HUES6 (cell line): ENCODE data around the gene BCL10.

Source experiments
- H3K27ac ChIP-seq: 2 replicates; pipeline ENCODE4 v1.7.0; 2013; ENCODE audit warnings: low read depth, mild to moderate bottlenecking, low read length, inconsistent platforms
- H3K27me3 ChIP-seq: 2 replicates; pipeline ENCODE4 v1.6.1; 2013; ENCODE audit warnings: low read length; ENCODE audit not compliant: control insufficient read depth, insufficient read depth
- H3K36me3 ChIP-seq: 2 replicates; pipeline ENCODE4 v1.6.1; 2013; ENCODE audit warnings: low read length; ENCODE audit not compliant: control insufficient read depth, insufficient read depth
- H3K4me1 ChIP-seq: 2 replicates; pipeline ENCODE4 v1.6.1; 2013; ENCODE audit warnings: low read length; ENCODE audit not compliant: control insufficient read depth, insufficient read depth
- H3K4me3 ChIP-seq: 2 replicates; pipeline ENCODE4 v1.5.1; 2013; ENCODE audit warnings: low read depth, low read length
- H3K9ac ChIP-seq: one replicate; pipeline ENCODE4 v1.6.1; 2013; ENCODE audit warnings: mild to moderate bottlenecking, low read length
- H3K9me3 ChIP-seq: 2 replicates; pipeline ENCODE4 v1.6.1; 2013; ENCODE audit warnings: low read depth, low read length; ENCODE audit not compliant: control insufficient read depth, insufficient read depth

The BCL10 gene

GRCh38 chr1:85316321-85316720 is 39.9 kb upstream of the BCL10 start:
- H3K9me3 ChIP-seq = no peaks in the 10 kb centered on the region
- no peaks in the 10 kb centered on the region for H3K27me3 ChIP-seq
- H3K36me3 ChIP-seq = no peaks in the 10 kb centered on the region
- H3K27ac ChIP-seq = no peak overlapping the region
- H3K4me3 ChIP-seq = no peak overlapping the region
- no peak overlapping the region for H3K9ac ChIP-seq
- peaks cover 12% of the 10 kb centered on the region; the same call in 1 of the 2 replicates for H3K4me1 ChIP-seq

GRCh38 chr1:85315789-85316188 is 39.4 kb upstream of the BCL10 start:
- H3K36me3 ChIP-seq = no peaks in the 10 kb centered on the region
- H3K4me3 ChIP-seq = no peak overlapping the region
- H3K9me3 ChIP-seq = no peaks in the 10 kb centered on the region
- H3K9ac ChIP-seq = no peak overlapping the region
- no peak overlapping the region for H3K27ac ChIP-seq
- peaks cover 12% of the 10 kb centered on the region; the same call in 1 of the 2 replicates for H3K4me1 ChIP-seq
- H3K27me3 ChIP-seq = no peaks in the 10 kb centered on the region

GRCh38 chr1:85314726-85315125 is 38.3 kb upstream of the BCL10 start:
- H3K9me3 ChIP-seq = no peaks in the 10 kb centered on the region
- H3K9ac ChIP-seq = no peak overlapping the region
- H3K36me3 ChIP-seq = no peaks in the 10 kb centered on the region
- H3K27ac ChIP-seq = no peak overlapping the region
- H3K4me1 ChIP-seq = peaks cover 7% of the 10 kb centered on the region; the same call in 1 of the 2 replicates
- H3K27me3 ChIP-seq = no peaks in the 10 kb centered on the region
- no peak overlapping the region for H3K4me3 ChIP-seq

GRCh38 chr1:85313888-85314696 is 37.7 kb upstream of the BCL10 start:
- Histone ChIP-seq H3K4me3 (no peak overlapping the region), H3K27me3 (no peaks in the 10 kb centered on the region), H3K9ac (no peak overlapping the region), H3K4me1 (peaks cover 7% of the 10 kb centered on the region; the same call in 1 of the 2 replicates), H3K9me3 (no peaks in the 10 kb centered on the region), H3K27ac (no peak overlapping the region), H3K36me3 (no peaks in the 10 kb centered on the region)

- Histone ChIP-seq H3K9me3 (no peaks in the 10 kb centered on the region), H3K9ac (no peak overlapping the region), H3K4me1 (peaks cover 15% of the 10 kb centered on the region), H3K27me3 (no peaks in the 10 kb centered on the region), H3K4me3 (no peak overlapping the region), H3K27ac (no peak overlapping the region), H3K36me3 (no peaks in the 10 kb centered on the region)
Observed at GRCh38 chr1:85311818-85312217, 35.4 kb upstream of the BCL10 start.

- Histone ChIP-seq H3K27me3 (no peaks in the 10 kb centered on the region), H3K27ac (no peak overlapping the region), H3K9ac (no peak overlapping the region), H3K4me1 (peaks cover 8% of the 10 kb centered on the region), H3K9me3 (no peaks in the 10 kb centered on the region), H3K4me3 (0 out of 2 replicates have a peak overlapping the region, but pooled peaks have one; percentile 10), H3K36me3 (no peaks in the 10 kb centered on the region)
Observed at GRCh38 chr1:85308833-85309350, 32.5 kb upstream of the BCL10 start.

- no peaks in the 10 kb centered on the region for H3K36me3 ChIP-seq
- no peak overlapping the region for H3K9ac ChIP-seq
- peak overlapping the region; percentile 10; the same call in 1 of the 2 replicates for H3K4me3 ChIP-seq
- H3K27me3 ChIP-seq = no peaks in the 10 kb centered on the region
- peaks cover 8% of the 10 kb centered on the region for H3K4me1 ChIP-seq
- no peaks in the 10 kb centered on the region for H3K9me3 ChIP-seq
- no peak overlapping the region for H3K27ac ChIP-seq
Observed at GRCh38 chr1:85307987-85308832, 31.8 kb upstream of the BCL10 start.

- no peaks in the 10 kb centered on the region for H3K9me3 ChIP-seq
- H3K4me1 ChIP-seq = peaks cover 8% of the 10 kb centered on the region
- no peak overlapping the region for H3K9ac ChIP-seq
- no peaks in the 10 kb centered on the region for H3K27me3 ChIP-seq
- no peaks in the 10 kb centered on the region for H3K36me3 ChIP-seq
- no peak overlapping the region for H3K27ac ChIP-seq
- no peak overlapping the region for H3K4me3 ChIP-seq
Observed at GRCh38 chr1:85306236-85306635, 29.8 kb upstream of the BCL10 start.

GRCh38 chr1:85303440-85304162 is 27.2 kb upstream of the BCL10 start:
- Histone ChIP-seq H3K9me3 (no peaks in the 10 kb centered on the region), H3K4me1 (peaks cover 5% of the 10 kb centered on the region), H3K27me3 (no peaks in the 10 kb centered on the region), H3K4me3 (no peak overlapping the region), H3K27ac (no peak overlapping the region), H3K36me3 (no peaks in the 10 kb centered on the region), H3K9ac (no peak overlapping the region)

- Histone ChIP-seq H3K4me3 (no peak overlapping the region), H3K4me1 (peaks cover 13% of the 10 kb centered on the region), H3K27ac (no peak overlapping the region), H3K9me3 (no peaks in the 10 kb centered on the region), H3K9ac (no peak overlapping the region), H3K36me3 (no peaks in the 10 kb centered on the region), H3K27me3 (no peaks in the 10 kb centered on the region)
Observed at GRCh38 chr1:85300140-85300539, 23.7 kb upstream of the BCL10 start.
